HepG2 (cell line): ENCODE measurements around the gene SEC63. TPM values are rescaled to one million over a fixed set of nuclear protein-coding genes. Genes with fewer than 3 reads are reported as not detected.

ENCODE experiments used
- ATAC-seq: fragments of 200-7000 bp; cut with Tn5 transposase; 3 replicates; pipeline ENCODE4 v1.9.1; 2020; ENCODE audit warnings: mild to moderate bottlenecking, moderate library complexity
- BruUV-seq: library from RNA; stranded (reverse); fragments of 400-500 nt; replicated peaks from 2 replicates; lab custom pipeline; 2021; lab: Mats Ljungman, UMichigan
- CTCF ChIA-PET: fragments of 300-600 bp; formaldehyde crosslinking; extraction: SDS; loops from one replicate; lab custom pipeline; 2021; ENCODE audit warnings: low total read pairs, inconsistent platforms, low intra/inter-chr PET ratio; lab: Yijun Ruan, JAX
- POLR2A ChIA-PET: fragments of 350-600 bp; sonication (Branson Sonifier 250); formaldehyde crosslinking; loops from one replicate; lab custom pipeline; 2020; ENCODE audit warnings: antibody characterized with exemption, inconsistent platforms; lab: Yijun Ruan, JAX
- DNase-seq: peaks from one replicate; pipeline ENCODE4 v3.0.0-alpha.2; 2015; ENCODE audit warnings: low spot score
- FAIRE-seq: peaks from 3 replicates; lab custom pipeline; 2011; peaks lifted over from hg19 to GRCh38; lab: Jason Lieb, UNC
- H2AFZ ChIP-seq: one replicate; pipeline ENCODE4 v1.6.1; 2011; ENCODE audit warnings: low read length, inconsistent platforms
- H3K27ac ChIP-seq: fragments of 300-600 bp; 3 replicates; pipeline ENCODE4 v1.8.0; 2011; ENCODE audit warnings: mixed run types, mild to moderate bottlenecking, mixed read lengths, low read length, inconsistent platforms; ENCODE audit not compliant: insufficient read depth; ENCODE audit errors: extremely low read length
- H3K27me3 ChIP-seq, 2 experiments: fragments of 200-600 bp in 1 of 2; 2 replicates in 1 of 2; 3 replicates in 1 of 2; pipeline versions ENCODE4 v1.6.0 to v1.8.0; 2011; ENCODE audit warnings: low read length in 2 of 2, mild to moderate bottlenecking in 2 of 2, moderate library complexity in 2 of 2, inconsistent platforms in 1 of 2; ENCODE audit not compliant: insufficient read depth in 2 of 2, control insufficient read depth in 1 of 2
- H3K36me3 ChIP-seq, 2 experiments: fragments of 200-600 bp in 1 of 2; replicated peaks in 1 of 2; 2 replicates in 1 of 2; 3 replicates in 1 of 2; pipeline versions ENCODE4 v1.5.1 to v1.8.0; 2011; ENCODE audit warnings: low read length in 2 of 2, inconsistent platforms in 1 of 2; ENCODE audit not compliant: insufficient read depth in 2 of 2, control insufficient read depth in 1 of 2
- H3K4me1 ChIP-seq: 2 replicates; pipeline ENCODE4 v1.5.1; 2012; ENCODE audit warnings: low read length, inconsistent platforms; ENCODE audit not compliant: insufficient read depth
- H3K4me2 ChIP-seq: 2 replicates; pipeline ENCODE4 v1.6.0; 2011; ENCODE audit warnings: low read depth, low read length, inconsistent platforms
- H3K4me3 ChIP-seq, 3 experiments: fragments of 200-600 bp in 1 of 3; sonication (generic), shearing (Covaris generic) in 1 of 3; replicated peaks in 1 of 3; 2 replicates each; pipeline ENCODE4 v1.5.1; 2011 to 2016; ENCODE audit warnings: low read length in 3 of 3, inconsistent platforms in 2 of 3, low read depth in 2 of 3, mild to moderate bottlenecking in 2 of 3, control low read depth in 1 of 3, mixed read lengths in 1 of 3; ENCODE audit not compliant: insufficient read depth in 1 of 3
- H3K79me2 ChIP-seq: one replicate; pipeline ENCODE4 v1.6.1; 2011; ENCODE audit warnings: low read length, inconsistent platforms; ENCODE audit not compliant: insufficient read depth
- H3K9ac ChIP-seq: 2 replicates; pipeline ENCODE4 v1.6.0; 2011; ENCODE audit warnings: mild to moderate bottlenecking, low read depth, low read length, inconsistent platforms; ENCODE audit not compliant: insufficient read depth
- H3K9me3 ChIP-seq: 2 replicates; pipeline ENCODE4 v1.5.1; 2012; ENCODE audit warnings: mild to moderate bottlenecking, low read length
- H4K20me1 ChIP-seq: 2 replicates; pipeline ENCODE4 v1.6.0; 2011; ENCODE audit warnings: inconsistent platforms, mild to moderate bottlenecking, low read length, moderate library complexity; ENCODE audit not compliant: insufficient read depth
- GPN1 ChIP-seq: sonication (generic); formaldehyde crosslinking; IDR thresholded peaks from 2 replicates; pipeline ENCODE4 v1.5.1; 2020; ENCODE audit warnings: missing genetic modification reagents, borderline replicate concordance
- KLF11 ChIP-seq: IDR thresholded peaks from 2 replicates; pipeline ENCODE4 v1.6.1; 2016; ENCODE audit warnings: missing compliant biosample characterization
- MAF1 ChIP-seq: sonication (generic); formaldehyde crosslinking; IDR thresholded peaks from 2 replicates; pipeline ENCODE4 v1.5.0; 2020; ENCODE audit warnings: missing genetic modification reagents, borderline replicate concordance
- NFKB2 ChIP-seq: sonication (generic); formaldehyde crosslinking; IDR thresholded peaks from 2 replicates; pipeline ENCODE4 v1.4.0; 2020; ENCODE audit warnings: missing genetic modification reagents, borderline replicate concordance
- ZNF296 ChIP-seq: sonication (generic); formaldehyde crosslinking; conservative IDR thresholded peaks from 2 replicates; pipeline ENCODE4 v1.5.0; 2020; ENCODE audit warnings: mild to moderate bottlenecking, missing genetic modification reagents
- ZNF496 ChIP-seq: sonication (generic); formaldehyde crosslinking; IDR thresholded peaks from 2 replicates; pipeline ENCODE4 v1.8.1; 2023; ENCODE audit warnings: mild to moderate bottlenecking, moderate library complexity, missing genetic modification reagents; ENCODE audit not compliant: insufficient replicate concordance
- ZNF619 ChIP-seq: sonication (generic); formaldehyde crosslinking; IDR thresholded peaks from 2 replicates; pipeline ENCODE4 v1.4.0; 2020; ENCODE audit warnings: mild to moderate bottlenecking, missing genetic modification reagents
- ZNF792 ChIP-seq: IDR thresholded peaks from 2 replicates; pipeline ENCODE4 v1.6.1; 2016
- WGBS: methylation state at CpG from one replicate; pipeline ENCODE4 v1.1.6; 2017; ENCODE audit warnings: low lambda C conversion rate; 5-methylcytosine and 5-hydroxymethylcytosine counted together
- in situ Hi-C: cut with HindIII; loops from 2 replicates; pipeline ENCODE4 v1.10.0; 2017; ENCODE audit warnings: low pct_unique_long_range_greater_than_20kb; ENCODE audit not compliant: extremely low pct_ligation_motif_present
- intact Hi-C: fragments of 100-400 bp; cut with micrococcal nuclease; formaldehyde crosslinking; loops from one replicate; pipeline ENCODE4 v1.10.0; 2022; ENCODE audit not compliant: unreplicated experiment
- polyA plus RNA-seq, 8 experiments: library from polyadenylated mRNA; depleted of rRNA in 3 of 8; stranded (reverse) in 7 of 8; unstranded in 1 of 8; fragments of >200 nt; fragmentation: Illumina TruSeq in 4 of 8; extraction: Trizol in 4 of 8; gene quantifications; 2 replicates each; pipeline versions ENCODE4 v1.2.1 to v1.2.3, GENCODE V29; 2011 to 2016; ENCODE audit warnings: low read depth in 4 of 8, missing spikeins in 1 of 8, mixed read lengths in 1 of 8; ENCODE audit not compliant: insufficient read depth in 1 of 8
- total RNA-seq, 5 experiments: library from RNA; depleted of rRNA; stranded (reverse); fragments of >200 nt; fragmentation: Illumina TruSeq; extraction: Trizol; gene quantifications; 2 replicates each; pipeline ENCODE4 v1.2.3, GENCODE V29; 2016; ENCODE audit warnings: low read depth in 1 of 5
- TF ChIP-seq, protein P1 (sequence below): sonication (generic); formaldehyde crosslinking; IDR thresholded peaks from 2 replicates; pipeline ENCODE4 v1.4.0; 2020; ENCODE audit warnings: missing genetic modification reagents
- TF ChIP-seq, protein P2 (sequence below): IDR thresholded peaks from 2 replicates; pipeline ENCODE4 v1.6.1; 2016; ENCODE audit warnings: missing genetic modification reagents, missing compliant biosample characterization
- TF ChIP-seq, protein P3 (sequence below): fragments of 450-650 bp; IDR thresholded peaks from 2 replicates; pipeline ENCODE4 v1.6.1; 2017; ENCODE audit warnings: mild to moderate bottlenecking
- TF ChIP-seq, protein P4 (sequence below): sonication (generic); formaldehyde crosslinking; IDR thresholded peaks from 2 replicates; pipeline ENCODE4 v1.4.0; 2020; ENCODE audit warnings: missing genetic modification reagents
- TF ChIP-seq, protein P5 (sequence below): sonication (generic); formaldehyde crosslinking; conservative IDR thresholded peaks from 2 replicates; pipeline ENCODE4 v1.4.0; 2020; ENCODE audit warnings: missing genetic modification reagents

SEC63 gene
- total and polyA plus RNA-seq, 2 of the 13 experiments (the other 11 are each of a cell fraction or from before 2014, with no cell fraction given): 20.2 to 45.9 TPM

DNA sequence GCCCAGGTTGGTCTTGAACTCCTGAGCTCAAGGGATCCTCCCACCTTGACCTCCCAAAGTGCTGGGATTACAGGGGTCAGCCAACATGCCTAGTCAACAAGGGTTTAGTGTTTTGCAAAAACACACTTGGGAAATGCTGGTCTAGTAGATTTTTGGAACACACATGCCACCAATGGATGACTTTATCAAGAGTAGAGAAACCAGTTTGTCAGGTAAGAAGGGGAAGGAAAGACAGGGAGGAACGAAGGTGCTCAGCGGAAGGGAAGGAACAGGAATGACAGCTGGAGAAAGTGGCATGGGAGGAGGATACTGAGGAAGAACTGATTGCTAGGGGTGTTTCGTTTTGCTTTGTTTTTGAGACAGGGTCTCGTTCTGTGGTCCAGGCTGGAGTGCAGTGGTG lies 15.6 kb upstream of the SEC63 start:
- TF ChIP-seq, protein P1, sequence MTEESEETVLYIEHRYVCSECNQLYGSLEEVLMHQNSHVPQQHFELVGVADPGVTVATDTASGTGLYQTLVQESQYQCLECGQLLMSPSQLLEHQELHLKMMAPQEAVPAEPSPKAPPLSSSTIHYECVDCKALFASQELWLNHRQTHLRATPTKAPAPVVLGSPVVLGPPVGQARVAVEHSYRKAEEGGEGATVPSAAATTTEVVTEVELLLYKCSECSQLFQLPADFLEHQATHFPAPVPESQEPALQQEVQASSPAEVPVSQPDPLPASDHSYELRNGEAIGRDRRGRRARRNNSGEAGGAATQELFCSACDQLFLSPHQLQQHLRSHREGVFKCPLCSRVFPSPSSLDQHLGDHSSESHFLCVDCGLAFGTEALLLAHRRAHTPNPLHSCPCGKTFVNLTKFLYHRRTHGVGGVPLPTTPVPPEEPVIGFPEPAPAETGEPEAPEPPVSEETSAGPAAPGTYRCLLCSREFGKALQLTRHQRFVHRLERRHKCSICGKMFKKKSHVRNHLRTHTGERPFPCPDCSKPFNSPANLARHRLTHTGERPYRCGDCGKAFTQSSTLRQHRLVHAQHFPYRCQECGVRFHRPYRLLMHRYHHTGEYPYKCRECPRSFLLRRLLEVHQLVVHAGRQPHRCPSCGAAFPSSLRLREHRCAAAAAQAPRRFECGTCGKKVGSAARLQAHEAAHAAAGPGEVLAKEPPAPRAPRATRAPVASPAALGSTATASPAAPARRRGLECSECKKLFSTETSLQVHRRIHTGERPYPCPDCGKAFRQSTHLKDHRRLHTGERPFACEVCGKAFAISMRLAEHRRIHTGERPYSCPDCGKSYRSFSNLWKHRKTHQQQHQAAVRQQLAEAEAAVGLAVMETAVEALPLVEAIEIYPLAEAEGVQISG (CRISPR knock-in tag): no peak
- TF ChIP-seq, protein P2, sequence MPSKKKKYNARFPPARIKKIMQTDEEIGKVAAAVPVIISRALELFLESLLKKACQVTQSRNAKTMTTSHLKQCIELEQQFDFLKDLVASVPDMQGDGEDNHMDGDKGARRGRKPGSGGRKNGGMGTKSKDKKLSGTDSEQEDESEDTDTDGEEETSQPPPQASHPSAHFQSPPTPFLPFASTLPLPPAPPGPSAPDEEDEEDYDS: no peak
- TF ChIP-seq, protein P3, sequence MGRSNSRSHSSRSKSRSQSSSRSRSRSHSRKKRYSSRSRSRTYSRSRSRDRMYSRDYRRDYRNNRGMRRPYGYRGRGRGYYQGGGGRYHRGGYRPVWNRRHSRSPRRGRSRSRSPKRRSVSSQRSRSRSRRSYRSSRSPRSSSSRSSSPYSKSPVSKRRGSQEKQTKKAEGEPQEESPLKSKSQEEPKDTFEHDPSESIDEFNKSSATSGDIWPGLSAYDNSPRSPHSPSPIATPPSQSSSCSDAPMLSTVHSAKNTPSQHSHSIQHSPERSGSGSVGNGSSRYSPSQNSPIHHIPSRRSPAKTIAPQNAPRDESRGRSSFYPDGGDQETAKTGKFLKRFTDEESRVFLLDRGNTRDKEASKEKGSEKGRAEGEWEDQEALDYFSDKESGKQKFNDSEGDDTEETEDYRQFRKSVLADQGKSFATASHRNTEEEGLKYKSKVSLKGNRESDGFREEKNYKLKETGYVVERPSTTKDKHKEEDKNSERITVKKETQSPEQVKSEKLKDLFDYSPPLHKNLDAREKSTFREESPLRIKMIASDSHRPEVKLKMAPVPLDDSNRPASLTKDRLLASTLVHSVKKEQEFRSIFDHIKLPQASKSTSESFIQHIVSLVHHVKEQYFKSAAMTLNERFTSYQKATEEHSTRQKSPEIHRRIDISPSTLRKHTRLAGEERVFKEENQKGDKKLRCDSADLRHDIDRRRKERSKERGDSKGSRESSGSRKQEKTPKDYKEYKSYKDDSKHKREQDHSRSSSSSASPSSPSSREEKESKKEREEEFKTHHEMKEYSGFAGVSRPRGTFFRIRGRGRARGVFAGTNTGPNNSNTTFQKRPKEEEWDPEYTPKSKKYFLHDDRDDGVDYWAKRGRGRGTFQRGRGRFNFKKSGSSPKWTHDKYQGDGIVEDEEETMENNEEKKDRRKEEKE: no peak
- TF ChIP-seq ZNF296 (CRISPR knock-in tag) (no peak), NFKB2 (CRISPR knock-in tag) (no peak), MAF1 (CRISPR knock-in tag) (no peak), ZNF792 (CRISPR knock-in tag) (no peak), ZNF496 (CRISPR knock-in tag) (no peak), ZNF619 (no peak), GPN1 (CRISPR knock-in tag) (no peak), KLF11 (CRISPR knock-in tag) (no peak)
- TF ChIP-seq, protein P4, sequence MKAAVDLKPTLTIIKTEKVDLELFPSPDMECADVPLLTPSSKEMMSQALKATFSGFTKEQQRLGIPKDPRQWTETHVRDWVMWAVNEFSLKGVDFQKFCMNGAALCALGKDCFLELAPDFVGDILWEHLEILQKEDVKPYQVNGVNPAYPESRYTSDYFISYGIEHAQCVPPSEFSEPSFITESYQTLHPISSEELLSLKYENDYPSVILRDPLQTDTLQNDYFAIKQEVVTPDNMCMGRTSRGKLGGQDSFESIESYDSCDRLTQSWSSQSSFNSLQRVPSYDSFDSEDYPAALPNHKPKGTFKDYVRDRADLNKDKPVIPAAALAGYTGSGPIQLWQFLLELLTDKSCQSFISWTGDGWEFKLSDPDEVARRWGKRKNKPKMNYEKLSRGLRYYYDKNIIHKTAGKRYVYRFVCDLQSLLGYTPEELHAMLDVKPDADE (CRISPR knock-in tag): no peak
- TF ChIP-seq, protein P5, sequence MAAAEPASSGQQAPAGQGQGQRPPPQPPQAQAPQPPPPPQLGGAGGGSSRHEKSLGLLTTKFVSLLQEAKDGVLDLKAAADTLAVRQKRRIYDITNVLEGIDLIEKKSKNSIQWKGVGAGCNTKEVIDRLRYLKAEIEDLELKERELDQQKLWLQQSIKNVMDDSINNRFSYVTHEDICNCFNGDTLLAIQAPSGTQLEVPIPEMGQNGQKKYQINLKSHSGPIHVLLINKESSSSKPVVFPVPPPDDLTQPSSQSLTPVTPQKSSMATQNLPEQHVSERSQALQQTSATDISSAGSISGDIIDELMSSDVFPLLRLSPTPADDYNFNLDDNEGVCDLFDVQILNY: no peak
- intact Hi-C loops (loop anchor here (10.0 kb wide), 2 partner anchors 521 to 551 kb away; no protein-coding TSS in a partner anchor), in situ Hi-C loops (no loop called here)
- ATAC-seq: no peak
- H3K4me2 ChIP-seq: no peak overlapping the region
- no peaks in the 10 kb centered on the region for H3K79me2 ChIP-seq
- H4K20me1 ChIP-seq: no peaks in the 10 kb centered on the region
- ChIA-PET CTCF (no interaction called here), POLR2A (no interaction called here)
- H3K9me3 ChIP-seq: no peaks in the 10 kb centered on the region
- FAIRE-seq: no peak
- H2AFZ ChIP-seq: no peak overlapping the region
- BruUV-seq: no TSS peak
- no peak for DNase-seq
- H3K4me3 ChIP-seq: no peak overlapping the region
- peaks cover 52% of the 10 kb centered on the region for H3K4me1 ChIP-seq
- WGBS: 44% methylated on average over 4 of the region's 4 CpGs
- H3K27me3 ChIP-seq: no peaks in the 10 kb centered on the region
- no peaks in the 10 kb centered on the region for H3K36me3 ChIP-seq
- no peak overlapping the region for H3K27ac ChIP-seq
- no peak overlapping the region for H3K9ac ChIP-seq
